ENCODE data around the gene MBTPS1. TPM values are rescaled to one million over a fixed set of nuclear protein-coding genes. Genes with fewer than 3 reads are reported as not detected.

The MBTPS1 gene
- total and polyA plus RNA-seq, 10 of the 15 experiments (the other 5 are each of a cell fraction or from before 2014, with no cell fraction given), result 1.3 to 43.9 (median 35.2) TPM

DNA sequence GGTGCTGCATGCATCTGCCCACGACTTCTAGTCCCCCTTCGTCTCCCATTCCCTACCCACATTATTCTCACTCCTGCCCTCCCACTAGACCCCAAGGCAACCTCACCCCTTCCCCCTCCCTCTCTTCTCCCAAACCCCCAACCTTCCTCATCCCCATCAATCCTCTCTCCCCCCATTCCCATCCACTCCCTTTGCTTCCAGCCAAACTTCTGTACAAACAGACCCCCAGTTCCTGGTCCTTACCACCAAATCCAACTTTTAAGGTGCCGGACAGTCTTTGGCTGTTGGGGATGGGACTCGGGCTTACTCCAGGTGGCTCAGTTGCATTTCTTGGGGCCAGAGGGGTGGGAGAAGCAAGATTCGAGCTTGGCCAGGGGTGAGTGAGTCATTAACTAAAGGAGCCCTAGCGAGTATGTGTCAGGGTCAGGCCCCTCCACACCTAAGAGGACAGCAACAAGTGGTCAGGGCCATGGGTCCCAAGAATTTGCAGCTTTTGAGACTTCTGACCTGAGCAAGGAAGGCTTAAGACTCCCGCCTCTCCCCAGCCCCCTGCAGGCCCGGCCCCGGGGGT lies 74.3 kb downstream of the MBTPS1 start, which contains the start of gene SLC38A8 (continued):
- no peak for TF ChIP-seq E4F1 (IDR thresholded peaks at IDR 0.05; ENCODE audit: borderline replicate concordance, partially characterized antibody)

DNA sequence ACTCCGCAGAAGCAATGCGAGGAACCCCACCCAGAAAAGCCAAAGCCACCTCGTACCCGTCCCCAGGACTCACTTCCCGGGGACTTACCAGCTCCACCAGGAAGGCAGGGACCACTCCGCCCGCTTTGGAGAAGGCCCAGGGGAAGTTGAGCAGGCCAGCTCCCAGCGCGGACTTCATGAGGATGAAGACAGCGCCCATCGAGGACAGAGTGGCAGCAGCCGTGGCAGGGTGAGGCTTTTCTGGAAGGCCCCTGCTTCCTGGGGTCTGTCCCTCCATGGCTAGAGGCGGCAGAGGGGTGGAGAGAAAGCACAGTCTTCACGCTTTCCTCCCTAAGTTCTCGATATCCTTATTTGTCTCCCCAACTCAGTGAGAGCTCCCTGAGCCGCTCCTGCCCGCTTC lies 74.9 kb downstream of the MBTPS1 start:
- Histone ChIP-seq H3K27me3 (replicated peaks in 1 of 2; ENCODE audit: control insufficient read depth in 2 of 2, insufficient read depth in 2 of 2, low read length in 1 of 2) (no peaks in the 10 kb centered on the region; a peak in 3 of 4 replicates), H3K4me3 (no peak overlapping the region), H3K4me2 (ENCODE audit: control insufficient read depth, insufficient read depth) (no peak overlapping the region), H2AFZ (ENCODE audit: control insufficient read depth, low read depth, low read length) (no peak overlapping the region), H3K4me1 (ENCODE audit: control insufficient read depth, insufficient read depth, low read length) (no peaks in the 10 kb centered on the region), H3K36me3 (ENCODE audit: control insufficient read depth in 2 of 2, insufficient read depth in 2 of 2, low read length in 1 of 2) (no peaks in the 10 kb centered on the region), H3K9ac (ENCODE audit: control insufficient read depth, insufficient read depth, low read length) (no peak overlapping the region), H3K79me2 (ENCODE audit: control insufficient read depth, insufficient read depth, low read length) (no peaks in the 10 kb centered on the region), H3K9me3 (replicated peaks; ENCODE audit: control insufficient read depth, insufficient read depth, low read length) (no peaks in the 10 kb centered on the region), H3K27ac (ENCODE audit: control insufficient read depth, insufficient read depth) (no peak overlapping the region), H4K20me1 (ENCODE audit: control insufficient read depth, insufficient read depth) (no peaks in the 10 kb centered on the region)
- in situ Hi-C loops (cut with MboI) (no loop called here), intact Hi-C loops (cut with micrococcal nuclease; ENCODE audit: unreplicated experiment) (no loop called here)
- ChIA-PET POLR2A (no interaction called here), CTCF (no interaction called here), SMC1A (ENCODE audit: uncharacterized antibody, unreplicated experiment) (no interaction called here), RAD21 (ENCODE audit: unreplicated experiment) (no interaction called here)
- BruUV-seq (replicated peaks), result no TSS peak
- no peak for ATAC-seq
- FAIRE-seq, result no peak
- WGBS (ENCODE audit: insufficient coverage, insufficient replicate concordance, low lambda C conversion rate, missing lambda C conversion rate), result 53% methylated on average over 17 of the region's 17 CpGs
- no peak for DNase-seq (ENCODE audit: low read depth, low spot score)
- TF ChIP-seq, protein P1, sequence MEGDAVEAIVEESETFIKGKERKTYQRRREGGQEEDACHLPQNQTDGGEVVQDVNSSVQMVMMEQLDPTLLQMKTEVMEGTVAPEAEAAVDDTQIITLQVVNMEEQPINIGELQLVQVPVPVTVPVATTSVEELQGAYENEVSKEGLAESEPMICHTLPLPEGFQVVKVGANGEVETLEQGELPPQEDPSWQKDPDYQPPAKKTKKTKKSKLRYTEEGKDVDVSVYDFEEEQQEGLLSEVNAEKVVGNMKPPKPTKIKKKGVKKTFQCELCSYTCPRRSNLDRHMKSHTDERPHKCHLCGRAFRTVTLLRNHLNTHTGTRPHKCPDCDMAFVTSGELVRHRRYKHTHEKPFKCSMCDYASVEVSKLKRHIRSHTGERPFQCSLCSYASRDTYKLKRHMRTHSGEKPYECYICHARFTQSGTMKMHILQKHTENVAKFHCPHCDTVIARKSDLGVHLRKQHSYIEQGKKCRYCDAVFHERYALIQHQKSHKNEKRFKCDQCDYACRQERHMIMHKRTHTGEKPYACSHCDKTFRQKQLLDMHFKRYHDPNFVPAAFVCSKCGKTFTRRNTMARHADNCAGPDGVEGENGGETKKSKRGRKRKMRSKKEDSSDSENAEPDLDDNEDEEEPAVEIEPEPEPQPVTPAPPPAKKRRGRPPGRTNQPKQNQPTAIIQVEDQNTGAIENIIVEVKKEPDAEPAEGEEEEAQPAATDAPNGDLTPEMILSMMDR (IDR thresholded peaks at IDR 0.05 in 2 of 3, conservative IDR thresholded peaks at IDR 0.05 in 1 of 3; ENCODE audit: control insufficient read depth in 2 of 3, extremely low read depth in 1 of 3, insufficient read depth in 1 of 3, low read depth in 3 of 3, low read length in 3 of 3), result no peak
- no peak for TF ChIP-seq EGR1 (IDR thresholded peaks at IDR 0.05; ENCODE audit: borderline replicate concordance in 1 of 2, low read depth in 2 of 2, low read length in 2 of 2)
- TF ChIP-seq FOS (IDR thresholded peaks at IDR 0.05; ENCODE audit: borderline replicate concordance, extremely low read depth, insufficient read length), result no peak
- TF ChIP-seq SIX5 (IDR thresholded peaks at IDR 0.05; ENCODE audit: low read depth, low read length, severe bottlenecking), result no peak
- no peak for TF ChIP-seq YY1 (IDR thresholded peaks at IDR 0.05; ENCODE audit: low read depth, low read length)
- no peak for TF ChIP-seq DPF2 (IDR thresholded peaks at IDR 0.05)
- TF ChIP-seq, protein P2, sequence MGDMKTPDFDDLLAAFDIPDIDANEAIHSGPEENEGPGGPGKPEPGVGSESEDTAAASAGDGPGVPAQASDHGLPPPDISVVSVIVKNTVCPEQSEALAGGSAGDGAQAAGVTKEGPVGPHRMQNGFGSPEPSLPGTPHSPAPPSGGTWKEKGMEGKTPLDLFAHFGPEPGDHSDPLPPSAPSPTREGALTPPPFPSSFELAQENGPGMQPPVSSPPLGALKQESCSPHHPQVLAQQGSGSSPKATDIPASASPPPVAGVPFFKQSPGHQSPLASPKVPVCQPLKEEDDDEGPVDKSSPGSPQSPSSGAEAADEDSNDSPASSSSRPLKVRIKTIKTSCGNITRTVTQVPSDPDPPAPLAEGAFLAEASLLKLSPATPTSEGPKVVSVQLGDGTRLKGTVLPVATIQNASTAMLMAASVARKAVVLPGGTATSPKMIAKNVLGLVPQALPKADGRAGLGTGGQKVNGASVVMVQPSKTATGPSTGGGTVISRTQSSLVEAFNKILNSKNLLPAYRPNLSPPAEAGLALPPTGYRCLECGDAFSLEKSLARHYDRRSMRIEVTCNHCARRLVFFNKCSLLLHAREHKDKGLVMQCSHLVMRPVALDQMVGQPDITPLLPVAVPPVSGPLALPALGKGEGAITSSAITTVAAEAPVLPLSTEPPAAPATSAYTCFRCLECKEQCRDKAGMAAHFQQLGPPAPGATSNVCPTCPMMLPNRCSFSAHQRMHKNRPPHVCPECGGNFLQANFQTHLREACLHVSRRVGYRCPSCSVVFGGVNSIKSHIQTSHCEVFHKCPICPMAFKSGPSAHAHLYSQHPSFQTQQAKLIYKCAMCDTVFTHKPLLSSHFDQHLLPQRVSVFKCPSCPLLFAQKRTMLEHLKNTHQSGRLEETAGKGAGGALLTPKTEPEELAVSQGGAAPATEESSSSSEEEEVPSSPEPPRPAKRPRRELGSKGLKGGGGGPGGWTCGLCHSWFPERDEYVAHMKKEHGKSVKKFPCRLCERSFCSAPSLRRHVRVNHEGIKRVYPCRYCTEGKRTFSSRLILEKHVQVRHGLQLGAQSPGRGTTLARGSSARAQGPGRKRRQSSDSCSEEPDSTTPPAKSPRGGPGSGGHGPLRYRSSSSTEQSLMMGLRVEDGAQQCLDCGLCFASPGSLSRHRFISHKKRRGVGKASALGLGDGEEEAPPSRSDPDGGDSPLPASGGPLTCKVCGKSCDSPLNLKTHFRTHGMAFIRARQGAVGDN (IDR thresholded peaks at IDR 0.05), result no peak
- TF ChIP-seq STAT3 (IDR thresholded peaks at IDR 0.05; ENCODE audit: low read depth, low read length), result no peak
- no peak for TF ChIP-seq ZBTB4 (CRISPR knock-in tag; IDR thresholded peaks at IDR 0.05)

Data from GM12878 (cell line).